Ishikawa (cell line): ENCODE data around the gene CAMTA1.

Source experiments
- CEBPB ChIP-seq: IDR thresholded peaks from 2 replicates; pipeline ENCODE4 v1.6.1; 2012
- EGR1 ChIP-seq: IDR thresholded peaks from 2 replicates; pipeline ENCODE4 v1.6.1; 2012
- EP300 ChIP-seq: IDR thresholded peaks from 2 replicates; pipeline ENCODE4 v1.6.1; 2012; ENCODE audit warnings: borderline replicate concordance
- MAX ChIP-seq: IDR thresholded peaks from 2 replicates; pipeline ENCODE4 v1.6.1; 2012
- TAF1 ChIP-seq: IDR thresholded peaks from 2 replicates; pipeline ENCODE4 v1.6.1; 2012; ENCODE audit warnings: low read depth, mild to moderate bottlenecking
- TEAD4 ChIP-seq: IDR thresholded peaks from 2 replicates; pipeline ENCODE4 v1.6.1; 2012
- ZBTB7A ChIP-seq: IDR thresholded peaks from 2 replicates; pipeline ENCODE4 v1.6.1; 2012; ENCODE audit warnings: low read depth

- TF ChIP-seq TAF1: no peak
- TF ChIP-seq CEBPB: no peak
- TF ChIP-seq EP300: no peak
- TF ChIP-seq ZBTB7A: no peak
- TF ChIP-seq MAX: no peak
- no peak for TF ChIP-seq TEAD4
- no peak for TF ChIP-seq EGR1
Measured at GRCh38 chr1:7435276-7436055, 650.2 kb downstream of the CAMTA1 start.
